C4-2B (cell line): ENCODE measurements around the gene BEND2.

Experiments
- H3K27ac ChIP-seq: fragments of 450-650 bp; 2 replicates; pipeline ENCODE4 v1.5.1; 2017
- CTCF ChIP-seq: fragments of 450-650 bp; conservative IDR thresholded peaks from 2 replicates; pipeline ENCODE4 v1.5.1; 2017; ENCODE audit warnings: mild to moderate bottlenecking
- ZFX ChIP-seq: fragments of 450-650 bp; IDR thresholded peaks from 2 replicates; pipeline ENCODE4 v1.6.1; 2017

BEND2 gene

GRCh38 chrX:18203631-18204030 lies 17.1 kb downstream of the BEND2 start:
- TF ChIP-seq CTCF (no peak), ZFX (no peak)
- no peak overlapping the region for H3K27ac ChIP-seq

GRCh38 chrX:18194688-18195087 lies 26.0 kb downstream of the BEND2 start:
- TF ChIP-seq ZFX (no peak), CTCF (no peak)
- no peak overlapping the region for H3K27ac ChIP-seq

- TF ChIP-seq ZFX = no peak
- no peak for TF ChIP-seq CTCF
- H3K27ac ChIP-seq = no peak overlapping the region
These were observed 41.2 kb downstream of the BEND2 start for GRCh38 chrX:18179446-18179845.

- TF ChIP-seq CTCF (no peak), ZFX (no peak)
- H3K27ac ChIP-seq = no peak overlapping the region
These were observed 45.7 kb downstream of the BEND2 start for GRCh38 chrX:18174971-18175370.

- TF ChIP-seq CTCF (no peak), ZFX (no peak)
- H3K27ac ChIP-seq = no peak overlapping the region
These were observed 46.5 kb downstream of the BEND2 start for GRCh38 chrX:18174209-18174608.

GRCh38 chrX:18173494-18174180 lies 47.0 kb downstream of the BEND2 start:
- TF ChIP-seq ZFX = no peak
- TF ChIP-seq CTCF = no peak
- no peak overlapping the region for H3K27ac ChIP-seq

GRCh38 chrX:18172970-18173369 lies 47.7 kb downstream of the BEND2 start:
- TF ChIP-seq CTCF = no peak
- TF ChIP-seq ZFX = no peak
- no peak overlapping the region for H3K27ac ChIP-seq
